HepG2 (cell line): ENCODE measurements around the gene TTC9. TPM values are rescaled to one million over a fixed set of nuclear protein-coding genes. Genes with fewer than 3 reads are reported as not detected.

Source experiments
- ARID5B ChIP-seq: IDR thresholded peaks from 2 replicates; pipeline ENCODE4 v1.4.0; 2020; ENCODE audit warnings: mild to moderate bottlenecking, missing genetic modification reagents
- CCAR2 ChIP-seq: fragments of 200-400 bp; formaldehyde crosslinking; optimal IDR thresholded peaks from 2 replicates; pipeline ENCODE3; 2018; ENCODE audit warnings: low read depth, mild to moderate bottlenecking, low read length, moderate library complexity
- FOSL1 ChIP-seq: sonication (generic); formaldehyde crosslinking; IDR thresholded peaks from 2 replicates; pipeline ENCODE4 v1.9.0; 2021; ENCODE audit warnings: missing genetic modification reagents, borderline replicate concordance
- FOSL2 ChIP-seq: sonication (generic); formaldehyde crosslinking; IDR thresholded peaks from 2 replicates; pipeline ENCODE4 v1.4.0; 2020; ENCODE audit warnings: missing genetic modification reagents
- FOXA1 ChIP-seq, 2 experiments: fragments of 450-650 bp in 1 of 2; sonication (generic) in 1 of 2; formaldehyde crosslinking in 1 of 2; IDR thresholded peaks; 2 replicates each; pipeline versions ENCODE4 v1.4.0 to v1.6.1; 2016 to 2020; ENCODE audit warnings: missing genetic modification reagents in 1 of 2
- HOMEZ ChIP-seq: IDR thresholded peaks from 2 replicates; pipeline ENCODE4 v1.6.1; 2016; ENCODE audit warnings: low read depth
- NCOA2 ChIP-seq: sonication (generic); formaldehyde crosslinking; IDR thresholded peaks from 2 replicates; pipeline ENCODE4 v1.8.0; 2022; ENCODE audit warnings: inconsistent platforms
- NR2F1 ChIP-seq, 2 experiments: fragments of 450-650 bp in 1 of 2; formaldehyde crosslinking in 1 of 2; IDR thresholded peaks; 2 replicates each; pipeline versions ENCODE4 v1.5.0 to v1.6.1; 2016 to 2020; ENCODE audit warnings: mild to moderate bottlenecking in 1 of 2, missing compliant biosample characterization in 1 of 2, missing genetic modification reagents in 1 of 2, moderate library complexity in 1 of 2
- PATZ1 ChIP-seq: sonication (generic); formaldehyde crosslinking; IDR thresholded peaks from 2 replicates; pipeline ENCODE4 v1.4.0; 2020; ENCODE audit warnings: missing genetic modification reagents
- SMAD3 ChIP-seq: sonication (generic); formaldehyde crosslinking; IDR thresholded peaks from 2 replicates; pipeline ENCODE4 v1.4.0; 2020; ENCODE audit warnings: missing genetic modification reagents
- SOX13 ChIP-seq, 3 experiments: fragments of 450-650 bp in 1 of 3; sonication (generic) in 1 of 3; formaldehyde crosslinking in 1 of 3; IDR thresholded peaks in 2 of 3; conservative IDR thresholded peaks in 1 of 3; 2 replicates each; pipeline versions ENCODE4 v1.5.0 to v1.6.1; 2016 to 2020; ENCODE audit warnings: antibody characterized with exemption in 1 of 3, mild to moderate bottlenecking in 1 of 3, missing compliant biosample characterization in 1 of 3, missing genetic modification reagents in 1 of 3, moderate library complexity in 1 of 3
- ZBTB33 ChIP-seq: sonication (generic); formaldehyde crosslinking; IDR thresholded peaks from 2 replicates; pipeline ENCODE4 v1.4.0; 2020; ENCODE audit warnings: missing genetic modification reagents
- ZGPAT ChIP-seq: IDR thresholded peaks from 2 replicates; pipeline ENCODE4 v1.6.1; 2016; ENCODE audit warnings: mild to moderate bottlenecking
- ZNF232 ChIP-seq: sonication (generic); formaldehyde crosslinking; IDR thresholded peaks from 2 replicates; pipeline ENCODE4 v1.4.0; 2020; ENCODE audit warnings: missing genetic modification reagents, borderline replicate concordance
- polyA plus RNA-seq, 8 experiments: library from polyadenylated mRNA; depleted of rRNA in 3 of 8; stranded (reverse) in 7 of 8; unstranded in 1 of 8; fragments of >200 nt; fragmentation: Illumina TruSeq in 4 of 8; extraction: Trizol in 4 of 8; gene quantifications; 2 replicates each; pipeline versions ENCODE4 v1.2.1 to v1.2.3, GENCODE V29; 2011 to 2016; ENCODE audit warnings: low read depth in 4 of 8, missing spikeins in 1 of 8, mixed read lengths in 1 of 8; ENCODE audit not compliant: insufficient read depth in 1 of 8
- total RNA-seq, 5 experiments: library from RNA; depleted of rRNA; stranded (reverse); fragments of >200 nt; fragmentation: Illumina TruSeq; extraction: Trizol; gene quantifications; 2 replicates each; pipeline ENCODE4 v1.2.3, GENCODE V29; 2016; ENCODE audit warnings: low read depth in 1 of 5

TTC9 gene
- total and polyA plus RNA-seq, 2 of the 13 experiments (the other 11 are each of a cell fraction or from before 2014, with no cell fraction given) = 0.13 to 0.30 TPM

GRCh38 chr14:70706177-70706576 lies 64.5 kb downstream of the TTC9 start (continued):
- TF ChIP-seq SMAD3 (CRISPR knock-in tag) (0 out of 2 replicates have a peak, but pooled peaks have one; percentile 32), FOSL2 (peak; percentile 90), FOSL1 (peak; percentile 51; the same call in 1 of the 2 replicates), SOX13 (IDR thresholded peaks at IDR 0.05) (no peak), SOX13 (CRISPR knock-in tag; conservative IDR thresholded peaks at IDR 0.05 in 1 of 2, IDR thresholded peaks at IDR 0.05 in 1 of 2) (peak in 1 of 2 experiments; percentile 41; a peak in 2 of 4 replicates), ZNF232 (CRISPR knock-in tag) (no peak), ARID5B (CRISPR knock-in tag) (peak; percentile 85), CCAR2 (no peak), NCOA2 (CRISPR knock-in tag) (peak; percentile 57; the same call in 1 of the 2 replicates), HOMEZ (CRISPR knock-in tag) (0 out of 2 replicates have a peak, but pooled peaks have one; percentile 13), PATZ1 (peak; percentile 58), NR2F1 (CRISPR knock-in tag; IDR thresholded peaks at IDR 0.05) (peak; percentile 48 to 56), FOXA1 (IDR thresholded peaks at IDR 0.05) (no peak), FOXA1 (CRISPR knock-in tag; IDR thresholded peaks at IDR 0.05) (0 out of 2 replicates have a peak, but pooled peaks have one; percentile 18), ZGPAT (0 out of 2 replicates have a peak, but pooled peaks have one; percentile 22), ZBTB33 (CRISPR knock-in tag) (0 out of 2 replicates have a peak, but pooled peaks have one; percentile 7)
- TF ChIP-seq, all 625 proteins: peak for 31
